IPS DF 6.9 (cell line): ENCODE results near the gene HELB.

Experiments
- DNase-seq: peaks from one replicate; pipeline ENCODE4 v3.0.0-alpha.2; 2013; ENCODE audit warnings: low read depth, low spot score
- H3K27ac ChIP-seq: one replicate; pipeline ENCODE4 v1.5.1; 2013; ENCODE audit warnings: low read length, control low read depth
- H3K27me3 ChIP-seq: 2 replicates; pipeline ENCODE4 v1.6.1; 2013; ENCODE audit warnings: mild to moderate bottlenecking, low read length; ENCODE audit not compliant: control insufficient read depth, insufficient read depth
- H3K36me3 ChIP-seq: 2 replicates; pipeline ENCODE4 v1.6.1; 2013; ENCODE audit warnings: low read length; ENCODE audit not compliant: control insufficient read depth, insufficient read depth
- H3K4me1 ChIP-seq: 2 replicates; pipeline ENCODE4 v1.6.1; 2013; ENCODE audit warnings: low read length; ENCODE audit not compliant: control insufficient read depth, insufficient read depth
- H3K4me3 ChIP-seq: 2 replicates; pipeline ENCODE4 v1.5.1; 2013; ENCODE audit warnings: mild to moderate bottlenecking, low read length
- H3K9me3 ChIP-seq: 2 replicates; pipeline ENCODE4 v1.6.1; 2013; ENCODE audit warnings: low read length, inconsistent platforms; ENCODE audit not compliant: control insufficient read depth, insufficient read depth
- WGBS: extraction: QIAGEN DNeasy Blood & Tissue Kit; methylation state at CpG from one replicate; pipeline ENCODE4 v1.1.7; 2013; ENCODE audit warnings: mixed read lengths, missing lambda C conversion rate; ENCODE audit not compliant: insufficient read length, insufficient coverage; 5-methylcytosine and 5-hydroxymethylcytosine counted together

HELB gene

DNA sequence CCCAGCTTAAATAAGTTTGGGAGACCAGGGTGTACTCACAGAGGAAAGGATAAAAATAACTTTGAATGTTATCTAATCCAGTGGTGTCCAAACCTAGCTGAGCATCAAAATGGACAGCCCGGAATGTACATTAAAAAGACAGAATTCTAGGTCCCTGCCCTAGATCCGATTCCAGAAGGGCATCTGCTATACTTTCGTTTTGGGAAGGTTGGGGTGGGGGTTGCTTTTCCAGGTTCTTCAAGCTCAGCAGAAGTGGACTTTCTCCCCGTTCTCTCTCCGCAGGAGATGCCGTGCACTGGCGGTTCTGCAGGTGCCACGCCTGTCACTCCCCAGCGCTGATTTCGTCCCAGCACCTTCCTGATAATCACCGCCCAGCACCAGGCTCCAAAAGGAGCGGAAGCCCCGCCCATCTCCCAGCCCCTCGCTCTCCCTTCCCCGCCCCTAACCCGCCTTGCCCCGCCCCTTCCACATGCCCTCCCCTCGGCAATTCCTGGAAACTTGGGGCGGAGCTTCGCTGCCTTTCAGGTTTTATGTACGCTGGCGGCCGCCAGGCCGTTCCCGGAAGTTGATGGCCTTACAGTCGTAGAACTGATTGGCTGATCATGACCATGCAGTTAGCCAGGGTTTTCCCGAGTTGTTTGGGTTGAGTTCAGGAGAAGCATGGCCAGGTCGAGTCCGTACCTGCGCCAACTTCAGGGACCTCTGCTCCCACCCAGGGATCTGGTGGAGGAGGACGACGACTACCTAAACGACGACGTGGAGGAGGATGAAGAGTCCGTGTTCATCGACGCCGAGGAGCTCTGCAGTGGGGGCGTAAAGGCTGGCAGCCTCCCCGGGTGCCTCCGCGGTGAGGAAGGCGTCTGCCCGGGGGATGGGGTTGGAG lies at the start of gene HELB:
TSS of gene HELB (plus strand) at position 550 of the 883 bp plus-strand sequence. CDS start at position 661, 111 bp downstream.
- Histone ChIP-seq H3K36me3 (no peaks in the 10 kb centered on the region; the same call in 1 of the 2 replicates), H3K27ac (no peak within 1 kb of the TSS), H3K4me3 (peak within 1 kb of the TSS; percentile 89), H3K27me3 (no peaks in the 10 kb centered on the region), H3K9me3 (no peaks in the 10 kb centered on the region), H3K4me1 (no peaks in the 10 kb centered on the region)
- DNase-seq = peak; percentile 96
- no CpG with 5 or more reads among the region's 45 CpGs for WGBS

DNA sequence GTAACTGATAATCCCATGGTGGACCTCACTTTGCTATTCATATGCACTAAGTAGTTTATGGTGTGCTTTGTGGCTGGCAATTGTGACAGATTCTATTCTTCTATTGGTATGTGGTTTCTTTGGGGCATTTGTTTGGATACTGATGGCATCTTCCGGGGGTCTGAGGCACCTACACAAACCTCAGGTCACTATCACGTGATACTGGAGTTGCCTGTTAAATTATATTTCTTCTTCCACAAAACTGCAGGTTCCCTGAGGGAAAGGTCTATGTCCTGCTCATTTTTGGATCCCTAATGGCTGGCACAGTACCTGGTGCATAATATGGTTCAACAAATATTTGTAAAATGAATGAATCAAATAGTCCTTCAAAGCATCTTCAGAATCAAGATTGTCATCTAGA lies 49.5 kb upstream of the HELB start:
- H3K27ac ChIP-seq = no peak overlapping the region
- DNase-seq = no peak
- no peaks in the 10 kb centered on the region; the same call in 1 of the 2 replicates for H3K4me1 ChIP-seq
- no peaks in the 10 kb centered on the region for H3K36me3 ChIP-seq
- no peaks in the 10 kb centered on the region for H3K27me3 ChIP-seq
- no peak overlapping the region for H3K4me3 ChIP-seq
- no CpG with 5 or more reads among the region's 2 CpGs for WGBS
- H3K9me3 ChIP-seq = no peaks in the 10 kb centered on the region

DNA sequence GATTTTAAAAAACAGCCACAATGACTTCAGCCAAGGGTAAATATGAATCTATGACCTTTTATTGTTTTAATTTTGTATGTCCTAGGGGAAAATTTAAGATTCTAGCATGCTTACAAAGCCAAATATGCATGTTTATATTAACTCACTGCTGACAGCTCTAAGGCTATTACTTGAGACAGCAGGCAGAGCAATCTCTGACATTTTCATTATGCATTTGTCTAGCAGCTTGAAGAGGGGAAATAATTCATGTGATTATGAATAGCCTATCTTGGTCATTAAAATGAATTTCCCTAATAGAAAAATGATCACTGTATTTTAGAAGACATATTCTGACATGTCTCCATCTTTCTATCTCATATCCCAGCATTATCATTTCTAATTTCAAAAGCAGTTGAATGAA lies 46.6 kb upstream of the HELB start:
- no peaks in the 10 kb centered on the region for H3K9me3 ChIP-seq
- H3K27ac ChIP-seq = no peak overlapping the region
- H3K4me1 ChIP-seq = no peaks in the 10 kb centered on the region; the same call in 1 of the 2 replicates
- no peaks in the 10 kb centered on the region for H3K36me3 ChIP-seq
- no peak for DNase-seq
- no peaks in the 10 kb centered on the region for H3K27me3 ChIP-seq
- no peak overlapping the region for H3K4me3 ChIP-seq

DNA sequence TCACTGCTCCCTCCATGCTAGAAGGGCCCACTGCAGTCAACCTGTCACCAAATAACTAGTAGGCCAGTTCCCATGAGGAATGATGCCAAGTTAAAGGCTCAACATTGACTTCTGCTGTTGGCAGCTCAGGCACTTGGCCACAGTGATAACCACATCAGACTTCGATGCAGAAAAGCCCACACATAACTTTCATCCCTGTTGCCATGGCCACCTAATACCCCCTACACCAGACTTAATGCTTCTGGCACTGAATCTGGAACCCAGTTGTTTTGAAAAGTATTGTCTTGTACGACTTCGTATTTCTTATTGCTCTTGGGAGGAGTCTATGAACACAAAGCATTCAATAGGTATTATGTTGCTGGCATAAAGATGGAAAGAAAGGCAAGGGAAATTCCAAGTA lies 44.3 kb upstream of the HELB start:
- Histone ChIP-seq H3K27me3 (no peaks in the 10 kb centered on the region), H3K4me3 (no peak overlapping the region), H3K27ac (no peak overlapping the region), H3K4me1 (no peaks in the 10 kb centered on the region; the same call in 1 of the 2 replicates), H3K9me3 (no peaks in the 10 kb centered on the region), H3K36me3 (no peaks in the 10 kb centered on the region)
- no peak for DNase-seq
- WGBS = no CpG with 5 or more reads among the region's 3 CpGs

DNA sequence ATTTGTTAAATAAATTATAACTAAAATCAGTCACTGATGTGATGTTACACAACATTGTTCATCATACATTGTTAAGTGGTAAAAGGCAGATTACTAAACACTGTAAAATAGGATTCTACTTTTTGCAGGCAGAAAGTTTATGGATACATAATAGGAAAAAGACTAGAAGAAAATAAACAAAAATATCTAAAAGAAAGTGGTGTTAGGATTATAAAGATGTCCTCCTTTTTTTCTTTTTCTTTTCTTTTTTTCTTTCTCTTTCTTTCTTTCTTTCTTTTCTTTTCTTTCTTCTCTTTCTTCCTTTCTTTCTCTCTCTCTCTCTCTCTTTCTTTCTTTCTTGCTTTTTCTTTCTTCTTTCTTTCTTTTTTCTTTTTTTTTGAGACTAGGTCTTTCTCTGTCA lies 39.6 kb upstream of the HELB start:
- no peaks in the 10 kb centered on the region for H3K9me3 ChIP-seq
- no peaks in the 10 kb centered on the region for H3K36me3 ChIP-seq
- H3K4me1 ChIP-seq = no peaks in the 10 kb centered on the region; the same call in 1 of the 2 replicates
- H3K27me3 ChIP-seq = no peaks in the 10 kb centered on the region
- no peak overlapping the region for H3K27ac ChIP-seq
- H3K4me3 ChIP-seq = no peak overlapping the region
- DNase-seq = no peak

DNA sequence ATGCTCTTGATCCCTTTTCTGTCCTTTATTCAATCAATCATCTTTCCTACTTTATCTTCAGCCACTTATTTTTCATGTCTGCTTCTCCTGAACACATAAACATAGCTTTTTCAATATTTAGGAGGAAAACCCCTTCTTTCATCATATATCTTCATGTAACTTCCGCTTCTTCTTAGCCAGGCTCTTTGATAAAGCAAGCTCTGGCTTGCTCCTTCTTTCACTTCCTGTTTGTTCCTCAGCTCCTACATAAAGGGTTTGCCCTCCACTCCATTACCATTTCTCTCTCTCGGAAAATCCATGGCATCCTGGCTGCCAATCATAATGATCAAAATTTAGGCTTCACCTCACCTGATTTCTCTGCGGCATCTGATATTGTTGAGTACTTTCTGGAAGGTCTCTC lies 33.7 kb upstream of the HELB start:
- Histone ChIP-seq H3K4me1 (peaks cover 2% of the 10 kb centered on the region; the same call in 1 of the 2 replicates), H3K4me3 (no peak overlapping the region), H3K9me3 (no peaks in the 10 kb centered on the region), H3K36me3 (no peaks in the 10 kb centered on the region), H3K27me3 (no peaks in the 10 kb centered on the region), H3K27ac (no peak overlapping the region)
- DNase-seq = no peak
- no CpG with 5 or more reads among the region's 3 CpGs for WGBS

DNA sequence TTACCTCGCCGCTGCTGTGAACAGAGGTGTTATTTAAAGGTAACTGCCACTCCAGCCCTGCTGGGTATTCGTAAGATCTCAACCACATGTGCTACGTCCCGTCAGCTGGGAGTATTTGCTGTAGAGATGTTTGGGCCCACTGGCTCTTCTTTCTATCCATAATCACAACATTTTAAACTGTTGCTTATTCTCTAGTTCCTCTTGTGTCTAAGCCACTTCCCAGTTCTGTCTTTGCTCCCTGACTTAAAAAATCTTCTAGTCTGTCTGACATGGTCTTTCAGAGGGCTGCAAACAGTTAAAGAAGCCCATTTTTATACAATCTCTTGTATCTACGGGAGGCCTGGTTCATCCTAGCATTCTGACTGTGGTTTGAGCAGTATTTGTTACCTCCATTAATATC lies 33.2 kb upstream of the HELB start:
- no peak for DNase-seq

DNA sequence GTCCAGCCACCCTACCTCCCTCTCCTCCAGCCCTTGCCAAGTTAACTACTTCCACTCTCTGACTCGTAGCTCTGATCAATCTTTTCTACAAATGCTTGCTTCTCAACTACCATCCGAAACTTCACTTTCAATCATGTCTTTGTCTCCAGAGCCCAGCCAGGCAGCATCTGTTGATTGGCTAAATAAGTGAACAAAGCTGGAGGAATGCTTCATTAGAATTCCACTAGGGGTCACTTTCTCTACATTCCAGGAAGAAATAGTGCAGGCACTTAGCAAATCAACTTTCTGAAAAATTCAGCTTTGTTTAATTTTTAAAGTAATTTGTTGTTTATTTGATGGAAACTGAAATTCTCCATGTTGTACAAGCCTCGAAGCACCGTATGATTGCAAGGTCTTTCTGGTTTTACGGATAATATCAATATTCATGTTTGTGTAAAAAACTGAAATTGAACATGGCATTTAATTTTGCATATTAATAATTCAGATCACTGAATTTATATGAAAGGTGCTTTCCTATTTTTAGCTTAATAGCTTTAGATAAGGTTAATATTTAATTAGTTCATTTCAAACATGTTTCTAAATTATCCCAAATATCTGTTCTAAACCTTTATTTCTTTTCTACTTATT lies 32.4 kb upstream of the HELB start:
- peaks cover 2% of the 10 kb centered on the region; the same call in 1 of the 2 replicates for H3K4me1 ChIP-seq
- WGBS = no CpG with 5 or more reads among the region's 5 CpGs
- H3K27me3 ChIP-seq = no peaks in the 10 kb centered on the region
- no peak overlapping the region for H3K27ac ChIP-seq
- no peak for DNase-seq
- H3K9me3 ChIP-seq = no peaks in the 10 kb centered on the region
- no peak overlapping the region for H3K4me3 ChIP-seq
- H3K36me3 ChIP-seq = no peaks in the 10 kb centered on the region

More for the DNA sequence above, 33.2 kb upstream of the HELB start:
- Histone ChIP-seq H3K36me3 (no peaks in the 10 kb centered on the region), H3K4me1 (peaks cover 2% of the 10 kb centered on the region; the same call in 1 of the 2 replicates), H3K4me3 (no peak overlapping the region), H3K9me3 (no peaks in the 10 kb centered on the region), H3K27me3 (no peaks in the 10 kb centered on the region), H3K27ac (no peak overlapping the region)
- no CpG with 5 or more reads among the region's 6 CpGs for WGBS

DNA sequence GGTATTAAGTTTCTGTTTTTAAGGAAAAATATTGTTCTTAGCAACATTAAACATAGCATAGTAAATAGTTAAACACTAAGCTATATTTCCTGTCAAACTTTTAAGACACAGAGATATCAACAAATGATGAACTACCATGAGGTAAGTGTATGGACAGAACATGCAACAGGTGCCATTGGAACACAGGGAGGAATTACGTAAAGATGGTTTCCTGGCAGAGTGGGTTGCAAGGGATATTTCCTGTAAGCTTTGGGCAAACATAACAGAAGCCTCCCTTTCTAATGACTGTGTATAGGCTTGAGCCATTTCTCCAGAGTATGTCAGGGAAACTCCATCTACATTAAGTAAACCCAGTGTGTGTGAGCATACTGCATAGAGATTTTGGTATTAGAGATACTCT lies 31.7 kb upstream of the HELB start:
- Histone ChIP-seq H3K27ac (no peak overlapping the region), H3K9me3 (no peaks in the 10 kb centered on the region), H3K27me3 (no peaks in the 10 kb centered on the region), H3K4me1 (peaks cover 2% of the 10 kb centered on the region; the same call in 1 of the 2 replicates), H3K36me3 (no peaks in the 10 kb centered on the region), H3K4me3 (no peak overlapping the region)
- DNase-seq = no peak
- no CpG with 5 or more reads among the region's 1 CpG for WGBS

DNA sequence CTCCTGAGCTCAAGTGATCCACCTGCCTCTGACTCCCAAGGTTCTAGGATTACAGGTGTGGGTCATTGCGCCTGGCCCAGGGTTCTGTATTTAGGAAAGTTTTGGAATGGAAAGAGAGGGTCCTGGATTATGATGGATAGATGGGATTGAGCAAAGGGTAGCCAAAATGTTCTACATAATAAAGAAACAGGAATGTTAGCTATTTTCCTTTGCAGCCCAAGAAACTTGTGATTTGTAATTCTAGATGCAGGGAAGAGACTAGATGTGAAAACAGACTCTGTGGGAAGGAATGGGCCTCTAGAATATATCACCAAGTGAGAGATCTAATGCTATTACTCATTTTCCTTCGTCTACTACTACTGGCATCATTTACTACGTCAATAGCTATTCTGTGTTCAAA lies 29.6 kb upstream of the HELB start:
- WGBS = no CpG with 5 or more reads among the region's 3 CpGs
- Histone ChIP-seq H3K4me1 (peaks cover 2% of the 10 kb centered on the region; the same call in 1 of the 2 replicates), H3K36me3 (no peaks in the 10 kb centered on the region), H3K27me3 (no peaks in the 10 kb centered on the region), H3K27ac (no peak overlapping the region), H3K9me3 (no peaks in the 10 kb centered on the region), H3K4me3 (no peak overlapping the region)
- no peak for DNase-seq
